GM23248 (cell line): ENCODE results near the gene EARS2.

Experiments
- EZH2 ChIP-seq: fragments of 200-600 bp; sonication (generic); IDR thresholded peaks from 2 replicates; pipeline ENCODE4 v1.6.1; 2018; ENCODE audit warnings: antibody characterized with exemption, mild to moderate bottlenecking; ENCODE audit not compliant: insufficient read depth, poor library complexity, severe bottlenecking
- EZH2phosphoT487 ChIP-seq: fragments of 200-600 bp; sonication (generic); IDR thresholded peaks from 2 replicates; pipeline ENCODE4 v1.6.1; 2018; ENCODE audit warnings: antibody characterized with exemption, moderate library complexity, mild to moderate bottlenecking, low read depth; ENCODE audit not compliant: insufficient read depth

GRCh38 chr16:23480257-23480656, 76.9 kb downstream of the EARS2 start:
- no peak for TF ChIP-seq EZH2phosphoT487
- no peak for TF ChIP-seq EZH2
